ENCODE results near the gene LYZL1.

- TF ChIP-seq BRCA1 (IDR thresholded peaks at IDR 0.05; ENCODE audit: low read depth, low read length) (no peak), CTCF (IDR thresholded peaks at IDR 0.05; ENCODE audit: control extremely low read depth in 1 of 3, insufficient read depth in 1 of 3, low read depth in 1 of 3, low read length in 3 of 3) (no peak), SIX5 (IDR thresholded peaks at IDR 0.05; ENCODE audit: low read depth, low read length) (no peak), TCF12 (IDR thresholded peaks at IDR 0.05; ENCODE audit: low read depth, low read length) (no peak), POLR2A (IDR thresholded peaks at IDR 0.05; ENCODE audit: control extremely low read depth in 1 of 2, low read depth in 2 of 2, low read length in 2 of 2) (no peak), SRF (IDR thresholded peaks at IDR 0.05; ENCODE audit: low read depth, low read length) (no peak), CHD2 (IDR thresholded peaks at IDR 0.05; ENCODE audit: low read length) (no peak), EP300 (IDR thresholded peaks at IDR 0.05; ENCODE audit: borderline replicate concordance in 1 of 2, low read depth in 2 of 2, low read length in 2 of 2) (no peak), JUND (IDR thresholded peaks at IDR 0.05; ENCODE audit: low read length) (no peak), POLR2AphosphoS5 (IDR thresholded peaks at IDR 0.05; ENCODE audit: low read depth, low read length) (no peak), YY1 (IDR thresholded peaks at IDR 0.05; ENCODE audit: low read depth, low read length) (no peak), MAFK (IDR thresholded peaks at IDR 0.05; ENCODE audit: low read depth, low read length) (no peak), FOSL1 (IDR thresholded peaks at IDR 0.05; ENCODE audit: insufficient read depth, low read depth, low read length) (no peak)
Measured at GRCh38 chr10:29319205-29319781, 30.4 kb downstream of the LYZL1 start.

All from H1 (cell line).